GM23248 (cell line): ENCODE data around the gene ATP1A2. TPM values are rescaled to one million over a fixed set of nuclear protein-coding genes. Genes with fewer than 3 reads are reported as not detected.

Source experiments
- DNase-seq: peaks from one replicate; pipeline ENCODE4 v3.0.0-alpha.2; 2015
- H2AFZ ChIP-seq: fragments of 200-600 bp; sonication (generic); 2 replicates; pipeline ENCODE4 v1.6.1; 2016; ENCODE audit warnings: antibody characterized with exemption
- H3F3A ChIP-seq: fragments of 200-600 bp; sonication (generic); 2 replicates; pipeline ENCODE4 v1.6.1; 2016; ENCODE audit warnings: mild to moderate bottlenecking, antibody characterized with exemption, mixed run types; ENCODE audit not compliant: insufficient read depth
- H3K27ac ChIP-seq: fragments of 200-600 bp; sonication (generic); 2 replicates; pipeline ENCODE4 v1.5.1; 2016; ENCODE audit warnings: mild to moderate bottlenecking
- H3K27me3 ChIP-seq: fragments of 200-600 bp; sonication (generic); replicated peaks from 2 replicates; pipeline ENCODE4 v1.6.1; 2016; ENCODE audit warnings: mild to moderate bottlenecking; ENCODE audit not compliant: insufficient read depth
- H3K36me3 ChIP-seq: fragments of 200-600 bp; sonication (generic); 2 replicates; pipeline ENCODE4 v1.6.1; 2016; ENCODE audit warnings: low read depth, mild to moderate bottlenecking
- H3K4me1 ChIP-seq: fragments of 200-600 bp; sonication (generic); 2 replicates; pipeline ENCODE4 v1.6.1; 2016; ENCODE audit warnings: mild to moderate bottlenecking; ENCODE audit not compliant: insufficient read depth
- H3K4me2 ChIP-seq: fragments of 200-600 bp; sonication (generic); one replicate; pipeline ENCODE4 v1.6.1; 2016; ENCODE audit warnings: mild to moderate bottlenecking; ENCODE audit not compliant: unreplicated experiment
- H3K4me3 ChIP-seq: fragments of 200-600 bp; sonication (generic); 2 replicates; pipeline ENCODE4 v1.5.1; 2016; ENCODE audit warnings: mild to moderate bottlenecking
- H3K79me2 ChIP-seq: fragments of 200-600 bp; sonication (generic); 2 replicates; pipeline ENCODE4 v1.6.1; 2016; ENCODE audit warnings: mild to moderate bottlenecking; ENCODE audit not compliant: insufficient read depth
- H3K9ac ChIP-seq: fragments of 200-600 bp; sonication (generic); 2 replicates; pipeline ENCODE4 v1.6.1; 2016; ENCODE audit warnings: mild to moderate bottlenecking
- H3K9me2 ChIP-seq: fragments of 200-600 bp; sonication (generic); 2 replicates; pipeline ENCODE4 v1.6.1; 2016; ENCODE audit warnings: mixed run types, mild to moderate bottlenecking, moderate library complexity; ENCODE audit not compliant: insufficient read depth
- H3K9me3 ChIP-seq: fragments of 200-600 bp; sonication (generic); one replicate; pipeline ENCODE4 v1.6.1; 2017; ENCODE audit warnings: low read depth
- H4K20me1 ChIP-seq: fragments of 200-600 bp; sonication (generic); 2 replicates; pipeline ENCODE4 v1.6.0; 2016; ENCODE audit not compliant: insufficient read depth
- EZH2 ChIP-seq: fragments of 200-600 bp; sonication (generic); IDR thresholded peaks from 2 replicates; pipeline ENCODE4 v1.6.1; 2018; ENCODE audit warnings: antibody characterized with exemption, mild to moderate bottlenecking; ENCODE audit not compliant: insufficient read depth, poor library complexity, severe bottlenecking
- EZH2phosphoT487 ChIP-seq: fragments of 200-600 bp; sonication (generic); IDR thresholded peaks from 2 replicates; pipeline ENCODE4 v1.6.1; 2018; ENCODE audit warnings: antibody characterized with exemption, moderate library complexity, mild to moderate bottlenecking, low read depth; ENCODE audit not compliant: insufficient read depth
- WGBS, 2 experiments: methylation state at CpG; one replicate each; pipeline ENCODE4 v1.1.6; 2015 to 2017; ENCODE audit warnings: low lambda C conversion rate in 2 of 2, low coverage in 1 of 2; ENCODE audit errors: missing lambda C conversion rate in 2 of 2; 5-methylcytosine and 5-hydroxymethylcytosine counted together
- in situ Hi-C: fragments of 300-500 bp; cut with MboI; formaldehyde crosslinking; loops from 2 replicates; pipeline ENCODE4 v1.15.0; 2020
- polyA plus RNA-seq: library from polyadenylated mRNA; unstranded; fragments of >200 nt; fragmentation: Nextera tagmentation; extraction: Ambion mirVana; gene quantifications from 2 replicates; pipeline ENCODE4 v1.2.1, GENCODE V29; 2016
- total RNA-seq: library from RNA; depleted of rRNA; stranded (reverse); fragments of >200 nt; shearing (Covaris generic); gene quantifications from 2 replicates; pipeline ENCODE4 v1.2.3, GENCODE V29; 2014

ATP1A2 gene
- total and polyA plus RNA-seq, 2 experiments from 2014 or later: 0.11 to 0.14 TPM

GRCh38 chr1:160157174-160157573 is 41.6 kb downstream of the ATP1A2 start:
- Histone ChIP-seq H3K9me3 (no peaks in the 10 kb centered on the region), H3K36me3 (no peaks in the 10 kb centered on the region), H4K20me1 (no peaks in the 10 kb centered on the region), H3K9ac (no peak overlapping the region), H3K9me2 (no peaks in the 10 kb centered on the region), H3K27me3 (no peaks in the 10 kb centered on the region), H3K79me2 (no peaks in the 10 kb centered on the region), H3K27ac (no peak overlapping the region), H3K4me3 (no peak overlapping the region), H2AFZ (no peak overlapping the region), H3K4me1 (no peaks in the 10 kb centered on the region), H3K4me2 (no peak overlapping the region), H3F3A (no peaks in the 10 kb centered on the region)
- DNase-seq: no peak
- TF ChIP-seq EZH2 (no peak), EZH2phosphoT487 (no peak)
- in situ Hi-C loops: no loop called here
- 72 to 79% methylated on average over 4 of the region's 4 CpGs for WGBS, 2 experiments

- H3K4me1 ChIP-seq: no peaks in the 10 kb centered on the region
- no peaks in the 10 kb centered on the region for H3K79me2 ChIP-seq
- H3K27me3 ChIP-seq: no peaks in the 10 kb centered on the region
- no peak overlapping the region for H2AFZ ChIP-seq
- H3K9me2 ChIP-seq: no peaks in the 10 kb centered on the region
- no peak overlapping the region for H3K9ac ChIP-seq
- no peak overlapping the region for H3K27ac ChIP-seq
- no peak for DNase-seq
- TF ChIP-seq EZH2 (no peak), EZH2phosphoT487 (no peak)
- H3K4me2 ChIP-seq: no peak overlapping the region
- no peaks in the 10 kb centered on the region for H4K20me1 ChIP-seq
- no peaks in the 10 kb centered on the region for H3K9me3 ChIP-seq
- 69 to 72% methylated on average over 3 of the region's 3 CpGs for WGBS, 2 experiments
- H3K36me3 ChIP-seq: no peaks in the 10 kb centered on the region
- in situ Hi-C loops: no loop called here
- H3K4me3 ChIP-seq: no peak overlapping the region
- H3F3A ChIP-seq: no peaks in the 10 kb centered on the region
Measured at GRCh38 chr1:160158031-160158430, 42.5 kb downstream of the ATP1A2 start.

- WGBS, 2 experiments: 55 to 69% methylated on average over 3 to 4 of the region's 4 CpGs
- Histone ChIP-seq H3K36me3 (no peaks in the 10 kb centered on the region), H3K9me2 (no peaks in the 10 kb centered on the region), H3K79me2 (no peaks in the 10 kb centered on the region), H3K9ac (no peak overlapping the region), H3K9me3 (no peaks in the 10 kb centered on the region), H2AFZ (no peak overlapping the region), H3K27me3 (no peaks in the 10 kb centered on the region), H3K4me2 (no peak overlapping the region), H3K27ac (no peak overlapping the region), H3K4me1 (no peaks in the 10 kb centered on the region), H4K20me1 (no peaks in the 10 kb centered on the region), H3F3A (no peaks in the 10 kb centered on the region), H3K4me3 (no peak overlapping the region)
- no peak for TF ChIP-seq EZH2
- TF ChIP-seq EZH2phosphoT487: no peak
- no peak for DNase-seq
- in situ Hi-C loops: no loop called here
Measured at GRCh38 chr1:160158534-160158933, 43.0 kb downstream of the ATP1A2 start.

GRCh38 chr1:160159846-160160245 is 44.3 kb downstream of the ATP1A2 start:
- no peak overlapping the region for H3K4me3 ChIP-seq
- H3K79me2 ChIP-seq: no peaks in the 10 kb centered on the region
- H3K4me1 ChIP-seq: no peaks in the 10 kb centered on the region
- in situ Hi-C loops: no loop called here
- peak; percentile 12 for DNase-seq
- no peaks in the 10 kb centered on the region for H4K20me1 ChIP-seq
- no peaks in the 10 kb centered on the region for H3K27me3 ChIP-seq
- H3K4me2 ChIP-seq: no peak overlapping the region
- no peak overlapping the region for H2AFZ ChIP-seq
- H3K9me2 ChIP-seq: no peaks in the 10 kb centered on the region
- TF ChIP-seq EZH2phosphoT487 (no peak), EZH2 (no peak)
- H3K9ac ChIP-seq: no peak overlapping the region
- H3K9me3 ChIP-seq: no peaks in the 10 kb centered on the region
- no peaks in the 10 kb centered on the region for H3K36me3 ChIP-seq
- no peak overlapping the region for H3K27ac ChIP-seq
- no peaks in the 10 kb centered on the region for H3F3A ChIP-seq
